NCI-H1930 (cell line): ENCODE measurements around the gene ADGRE1.

ENCODE experiments used
- DNase-seq, 2 experiments: peaks; one replicate each; lab custom pipeline; 2025; lab: John Stamatoyannopoulos, UW

ADGRE1 gene

DNA sequence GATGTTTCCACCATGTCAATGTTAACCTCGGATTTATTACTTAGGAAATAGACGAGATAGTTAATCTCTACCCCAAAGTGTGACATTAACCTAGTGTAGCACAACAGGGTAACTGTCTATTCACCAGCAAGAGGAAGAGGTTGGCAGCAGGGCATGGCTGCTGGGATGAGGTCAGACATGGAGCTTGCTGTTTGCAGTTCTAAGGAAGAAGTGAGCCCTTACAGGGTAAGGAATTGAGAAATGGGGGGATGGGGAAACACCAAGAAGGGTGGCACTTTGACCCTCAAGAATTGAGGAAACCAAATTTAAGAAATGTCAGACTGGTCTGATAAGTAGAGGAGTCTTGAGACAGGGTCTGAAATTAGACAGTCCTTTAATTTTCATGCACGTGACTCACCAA lies 71.4 kb downstream of the ADGRE1 start:
- DNase-seq: no peak

DNA sequence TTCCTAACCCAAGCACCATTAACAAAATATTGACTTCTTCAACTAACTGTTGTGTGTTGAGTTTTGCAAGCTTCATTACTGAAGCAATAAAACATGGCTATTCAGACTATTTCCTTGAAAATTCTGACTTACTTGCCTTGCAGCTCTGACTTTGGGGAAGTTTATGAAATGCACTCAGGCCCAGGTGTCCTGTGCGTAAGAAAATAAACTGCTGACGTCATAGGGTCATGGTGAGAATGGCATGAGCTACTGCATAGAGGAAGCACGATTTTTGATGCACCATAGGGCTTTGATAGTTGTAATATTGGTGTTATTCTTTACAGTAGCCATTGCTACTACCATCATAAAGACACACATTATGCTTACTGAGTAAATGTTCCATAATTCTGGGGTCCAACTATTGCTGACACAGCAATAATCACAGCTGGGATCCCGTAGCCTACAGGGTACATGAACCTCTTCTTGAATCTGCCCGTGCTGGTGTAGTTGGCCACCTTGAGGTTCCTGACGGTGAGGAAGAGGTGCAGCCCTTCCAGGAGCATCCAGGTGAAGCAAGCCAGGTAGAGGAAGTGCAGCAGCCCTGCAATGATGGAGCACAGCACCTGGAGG lies 76.0 kb downstream of the ADGRE1 start:
- DNase-seq: no peak

DNA sequence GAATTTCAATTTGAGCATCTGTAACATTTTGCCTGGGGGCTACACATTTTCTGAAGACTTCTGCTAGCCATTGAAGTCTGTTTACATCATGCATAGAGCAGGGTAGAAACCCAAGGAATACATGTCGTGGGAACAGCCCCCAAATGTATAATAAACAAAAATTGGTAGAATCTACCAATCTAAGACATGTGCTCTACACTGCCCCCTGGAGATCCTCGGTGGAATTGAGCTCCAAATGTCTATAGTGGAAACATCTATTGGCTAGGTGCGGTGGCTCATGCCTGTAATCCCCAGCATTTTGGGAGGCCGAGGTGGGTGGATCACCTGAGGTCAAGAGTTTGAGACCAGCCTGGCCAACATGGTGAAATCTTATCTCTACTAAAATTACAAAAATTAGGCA lies 76.6 kb downstream of the ADGRE1 start:
- no peak for DNase-seq

- no peak for DNase-seq
These were observed 80.6 kb downstream of the ADGRE1 start for GRCh38 chr19:6967967-6968366.

DNA sequence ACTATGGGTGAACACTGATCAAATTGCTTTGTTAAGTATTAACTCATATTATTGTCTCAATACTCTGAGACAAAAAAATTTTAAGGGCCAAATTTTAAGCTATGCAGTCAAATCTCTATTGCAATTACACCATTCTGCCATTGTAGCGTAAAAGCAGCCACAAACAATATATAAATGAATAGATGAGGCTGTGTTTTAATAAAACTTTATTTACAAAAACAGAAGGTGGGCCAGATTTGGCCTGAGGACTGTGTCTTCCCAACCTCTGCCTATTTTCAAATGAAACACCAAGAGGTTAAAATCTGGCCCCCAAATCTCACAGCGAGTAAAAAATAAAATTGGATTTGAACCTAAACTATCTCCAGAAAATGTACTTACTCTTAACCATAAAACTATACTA lies 82.1 kb downstream of the ADGRE1 start:
- no peak for DNase-seq

- no peak for DNase-seq
These were observed 82.6 kb downstream of the ADGRE1 start for GRCh38 chr19:6970021-6970420.

DNA sequence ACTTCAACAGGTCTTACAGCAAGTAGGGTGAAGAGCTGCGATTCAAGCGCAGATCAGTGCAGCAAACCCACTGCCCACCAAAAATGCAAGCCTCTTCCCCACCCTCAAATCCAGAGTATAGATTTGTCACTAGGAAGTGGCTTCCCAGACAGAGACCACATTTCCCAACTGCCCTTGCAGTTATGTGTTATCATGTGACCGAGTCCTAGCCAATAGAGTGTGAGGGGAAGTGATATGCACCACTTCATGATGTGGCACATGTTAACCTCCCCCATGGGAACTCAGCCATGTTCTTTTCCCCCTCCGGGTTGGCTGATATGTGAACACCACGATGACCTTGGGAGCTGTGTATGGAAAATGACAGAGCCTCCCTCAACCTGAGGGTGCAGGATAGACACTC lies 83.1 kb downstream of the ADGRE1 start:
- no peak for DNase-seq

DNA sequence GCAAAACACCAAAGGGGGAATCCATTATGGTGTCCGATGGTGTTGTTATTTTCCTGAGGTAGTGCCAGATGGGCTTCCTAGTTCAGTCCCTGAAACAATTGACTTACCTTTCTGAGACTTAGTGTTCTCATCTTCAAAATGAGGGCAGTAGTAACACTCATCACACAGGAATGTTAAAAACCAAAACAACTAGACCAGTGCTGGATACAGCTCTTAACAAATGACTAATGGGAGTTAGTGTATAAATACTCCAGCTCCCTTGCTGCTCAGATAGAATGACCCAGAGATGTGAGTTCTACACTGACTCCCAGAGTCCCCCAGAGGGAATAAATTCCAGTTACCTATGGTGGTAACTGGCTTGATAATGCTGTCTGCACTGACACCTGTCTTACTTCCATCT lies 84.0 kb downstream of the ADGRE1 start:
- no peak for DNase-seq

- no peak for DNase-seq
These were observed 88.8 kb downstream of the ADGRE1 start for GRCh38 chr19:6976197-6976596.

DNA sequence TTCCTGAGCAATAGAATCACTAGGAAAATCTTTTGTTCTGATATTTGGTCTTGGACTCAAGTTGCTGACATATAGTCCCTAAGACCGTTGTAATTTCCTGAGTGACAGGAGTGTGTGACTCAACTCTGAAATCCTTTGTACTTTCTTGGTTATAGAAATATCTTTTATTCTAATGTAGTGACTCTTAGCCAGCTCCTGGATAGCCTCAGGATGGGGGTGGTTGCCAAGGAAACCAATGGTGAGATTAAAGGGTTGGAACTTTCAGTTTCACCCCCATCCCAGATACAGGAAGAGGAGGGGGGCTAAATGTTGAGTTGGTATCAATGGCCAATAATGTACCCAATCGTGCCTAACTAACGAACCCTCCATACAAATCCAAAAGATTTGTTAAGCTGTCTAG lies 92.0 kb downstream of the ADGRE1 start:
- DNase-seq: no peak

DNA sequence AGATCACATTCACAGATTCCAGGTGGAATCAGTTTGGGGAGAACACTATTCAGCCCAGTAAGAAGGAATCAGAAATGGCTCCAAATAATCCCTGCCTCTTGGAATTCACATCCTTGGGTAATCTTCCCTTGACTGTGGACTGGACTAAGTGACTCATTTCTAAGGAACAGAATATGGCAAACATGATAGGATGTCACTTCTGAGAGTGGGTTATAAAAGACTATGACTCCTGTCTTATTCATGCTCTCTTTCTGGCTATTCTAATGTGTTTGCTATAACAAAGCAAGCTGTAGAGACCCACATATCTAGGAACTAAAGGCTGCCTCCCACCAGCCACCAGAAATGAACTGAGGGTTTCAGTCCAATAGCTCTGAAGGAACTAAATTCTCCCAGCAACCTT lies 96.1 kb downstream of the ADGRE1 start:
- DNase-seq: no peak

DNA sequence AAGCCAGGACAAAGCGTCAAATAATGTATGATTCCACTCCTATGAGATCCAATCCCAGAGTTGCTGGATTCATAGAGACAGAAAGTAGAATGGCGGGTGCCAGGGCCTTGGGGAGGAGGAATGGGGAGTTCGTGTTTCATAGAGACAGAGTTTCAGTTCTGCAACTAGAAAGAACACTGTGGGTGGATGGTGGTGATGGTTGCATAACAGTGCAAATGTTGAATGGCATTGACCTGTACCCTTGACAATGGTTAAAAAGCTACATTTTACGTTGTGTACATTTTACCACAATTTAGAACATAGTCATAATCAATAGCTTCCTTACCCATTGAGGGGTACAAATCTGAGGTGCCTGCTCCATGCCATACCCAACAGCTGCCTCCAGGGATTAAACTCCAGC lies 100.5 kb downstream of the ADGRE1 start:
- no peak for DNase-seq

GRCh38 chr19:6988257-6988656 lies 100.9 kb downstream of the ADGRE1 start:
- DNase-seq: no peak
